NCI-H1930 (cell line): Measurements from ENCODE around the gene BTNL2.
"Not testable (repeated sequence)": the region's sequence is repeated elsewhere in the genome, so short reads cannot be mapped to it uniquely, and the experiment has no call there.

Experiments used
- DNase-seq, 2 experiments: peaks; one replicate each; lab custom pipeline; 2025; lab: John Stamatoyannopoulos, UW

Gene BTNL2, protein sequence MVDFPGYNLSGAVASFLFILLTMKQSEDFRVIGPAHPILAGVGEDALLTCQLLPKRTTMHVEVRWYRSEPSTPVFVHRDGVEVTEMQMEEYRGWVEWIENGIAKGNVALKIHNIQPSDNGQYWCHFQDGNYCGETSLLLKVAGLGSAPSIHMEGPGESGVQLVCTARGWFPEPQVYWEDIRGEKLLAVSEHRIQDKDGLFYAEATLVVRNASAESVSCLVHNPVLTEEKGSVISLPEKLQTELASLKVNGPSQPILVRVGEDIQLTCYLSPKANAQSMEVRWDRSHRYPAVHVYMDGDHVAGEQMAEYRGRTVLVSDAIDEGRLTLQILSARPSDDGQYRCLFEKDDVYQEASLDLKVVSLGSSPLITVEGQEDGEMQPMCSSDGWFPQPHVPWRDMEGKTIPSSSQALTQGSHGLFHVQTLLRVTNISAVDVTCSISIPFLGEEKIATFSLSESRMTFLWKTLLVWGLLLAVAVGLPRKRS

DNA sequence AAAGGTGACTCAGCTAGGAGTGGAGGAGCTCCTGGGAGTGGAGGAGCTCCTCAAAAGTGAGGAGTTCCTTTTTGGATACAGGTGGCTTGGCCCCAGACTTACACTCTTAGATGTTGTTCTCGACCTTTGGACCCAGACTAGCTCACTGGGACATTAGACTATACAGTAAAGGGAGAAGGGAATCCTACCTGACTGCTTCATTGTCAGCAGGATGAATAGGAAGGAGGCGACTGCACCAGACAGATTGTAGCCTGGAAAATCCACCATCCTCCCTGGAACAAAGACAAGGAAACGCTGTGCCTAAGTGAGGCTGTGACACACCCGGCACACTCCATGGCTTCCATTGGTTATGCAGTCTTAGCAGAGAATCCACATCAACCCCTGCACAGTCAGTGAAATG, at the start of gene BTNL2:
BTNL2 (minus strand) TSS at position 325 of the 400 bp plus-strand sequence; CDS start at position 267, 58 bp downstream.
- DNase-seq = no peak

DNA sequence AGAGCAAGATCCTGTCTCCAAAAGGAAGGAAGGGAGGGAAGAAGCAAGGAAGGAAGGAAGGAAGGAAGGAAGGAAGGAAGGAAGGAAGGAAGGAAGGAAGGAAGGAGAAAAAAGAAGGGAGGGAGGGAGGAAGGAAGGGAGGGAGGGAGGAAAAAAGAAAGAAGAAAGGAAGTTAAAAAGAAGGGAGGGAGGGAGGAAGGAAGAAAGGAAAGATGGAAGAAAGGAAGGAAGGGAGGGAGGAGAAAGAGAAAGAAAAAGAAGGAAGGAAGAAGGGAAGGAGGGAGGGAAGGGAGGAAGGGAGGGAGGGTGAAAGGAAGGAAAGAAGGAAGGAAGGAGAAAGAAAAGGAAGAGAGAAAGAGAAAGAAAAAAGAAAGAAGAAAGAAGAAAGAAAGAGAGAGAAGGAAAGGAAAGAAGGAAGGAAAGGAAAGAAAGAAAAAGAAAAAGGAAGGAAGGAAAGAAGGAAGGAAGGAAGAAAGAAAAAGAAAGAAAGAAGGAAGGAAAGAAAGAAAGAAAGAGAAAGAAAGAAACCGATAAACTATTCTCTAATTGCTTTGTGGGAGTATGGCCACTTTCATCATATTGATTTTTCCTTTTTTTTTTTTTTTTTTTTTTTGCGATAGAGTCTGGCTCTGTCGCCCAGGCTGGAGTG, 42.2 kb upstream of the BTNL2 start:
- DNase-seq = no peak

DNA sequence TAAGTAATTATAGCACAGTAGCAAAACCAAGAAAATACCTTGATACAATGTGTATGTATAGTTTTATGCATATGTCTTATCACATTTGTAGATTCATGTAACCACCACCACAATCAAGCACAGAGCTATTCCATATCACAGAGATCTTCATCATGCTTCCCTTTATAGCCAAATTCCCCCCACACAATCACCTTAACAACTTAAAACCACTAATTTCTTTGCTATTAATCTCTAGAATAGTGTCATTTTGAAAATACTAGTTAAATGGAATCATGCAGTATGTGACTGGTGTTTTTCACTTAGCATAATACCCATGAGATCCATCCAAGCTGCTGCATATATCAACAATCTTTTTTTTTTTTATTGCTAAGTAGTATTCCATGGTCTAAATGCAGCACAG, 41.0 kb upstream of the BTNL2 start:
- no peak for DNase-seq

DNA sequence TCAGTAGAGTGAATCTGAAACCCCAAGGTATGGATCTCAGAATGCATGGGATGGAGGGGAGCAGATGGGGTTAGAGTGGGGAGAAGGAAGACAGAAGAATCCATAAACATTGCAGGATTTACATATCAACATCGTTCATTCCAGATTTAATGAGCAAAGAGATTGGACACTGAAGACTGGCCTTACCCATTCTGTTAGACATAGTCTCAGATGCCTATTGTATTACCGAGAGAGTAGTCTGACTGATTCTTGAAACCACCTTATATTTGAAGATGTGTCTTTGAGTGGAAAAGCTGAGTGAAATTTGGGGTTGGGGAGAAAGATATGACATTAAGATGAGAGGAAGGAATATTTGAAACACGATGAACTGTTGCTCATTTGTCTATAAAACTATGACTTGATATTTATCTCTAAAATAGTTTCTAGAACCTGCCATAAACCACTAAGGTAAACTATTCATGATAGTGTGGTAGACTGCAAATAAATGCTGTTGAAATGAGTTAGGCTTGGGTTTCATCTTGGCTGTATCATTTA, 38.4 kb upstream of the BTNL2 start:
- no peak for DNase-seq

DNA sequence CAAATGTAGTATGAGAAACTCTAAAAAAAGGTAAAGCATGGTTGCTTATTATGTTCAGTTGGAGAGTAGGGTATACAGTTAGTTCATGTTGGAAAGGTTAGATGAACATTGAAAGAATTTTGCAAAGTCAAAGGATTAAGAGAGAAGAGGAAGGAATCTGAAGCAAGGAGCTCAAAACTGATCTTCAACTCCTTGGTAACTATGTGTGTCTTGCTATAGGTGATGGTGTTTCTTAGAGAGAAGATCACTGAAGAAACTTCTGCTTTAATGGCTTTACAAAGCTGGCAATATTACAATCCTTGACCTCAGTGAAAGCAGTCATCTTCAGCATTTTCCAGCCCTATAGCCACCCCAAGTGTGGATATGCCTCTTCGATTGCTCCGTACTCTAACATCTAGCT, 37.5 kb upstream of the BTNL2 start:
- no peak for DNase-seq

DNA sequence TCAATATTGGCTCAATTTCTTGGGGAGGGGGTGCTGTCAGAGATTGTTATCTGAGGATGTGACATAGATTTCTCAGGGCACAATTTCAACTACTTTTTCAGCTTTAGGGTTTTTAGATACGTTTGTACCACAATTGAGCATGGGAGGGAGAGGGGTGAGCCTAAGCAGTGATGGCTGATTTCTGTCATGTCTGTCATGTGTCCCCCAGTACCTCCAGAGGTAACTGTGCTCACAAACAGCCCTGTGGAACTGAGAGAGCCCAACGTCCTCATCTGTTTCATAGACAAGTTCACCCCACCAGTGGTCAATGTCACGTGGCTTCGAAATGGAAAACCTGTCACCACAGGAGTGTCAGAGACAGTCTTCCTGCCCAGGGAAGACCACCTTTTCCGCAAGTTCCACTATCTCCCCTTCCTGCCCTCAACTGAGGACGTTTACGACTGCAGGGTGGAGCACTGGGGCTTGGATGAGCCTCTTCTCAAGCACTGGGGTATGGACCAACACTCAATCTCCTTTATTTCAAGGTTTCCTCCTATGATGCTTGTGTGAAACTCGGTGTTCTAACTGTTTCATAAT, 36.1 kb upstream of the BTNL2 start:
- no peak for DNase-seq

DNA sequence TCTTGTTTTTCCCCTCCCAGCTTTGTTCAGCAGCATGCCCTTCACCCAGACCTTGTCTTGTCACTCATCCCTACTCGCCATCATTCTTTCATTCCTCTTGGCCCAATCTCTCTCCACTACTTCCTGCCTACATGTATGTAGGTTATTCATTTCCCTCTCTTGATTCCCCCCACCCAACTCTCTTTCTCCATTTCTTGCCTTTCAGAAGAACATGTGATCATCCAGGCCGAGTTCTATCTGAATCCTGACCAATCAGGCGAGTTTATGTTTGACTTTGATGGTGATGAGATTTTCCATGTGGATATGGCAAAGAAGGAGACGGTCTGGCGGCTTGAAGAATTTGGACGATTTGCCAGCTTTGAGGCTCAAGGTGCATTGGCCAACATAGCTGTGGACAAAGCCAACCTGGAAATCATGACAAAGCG, 35.3 kb upstream of the BTNL2 start:
- DNase-seq = no peak

DNA sequence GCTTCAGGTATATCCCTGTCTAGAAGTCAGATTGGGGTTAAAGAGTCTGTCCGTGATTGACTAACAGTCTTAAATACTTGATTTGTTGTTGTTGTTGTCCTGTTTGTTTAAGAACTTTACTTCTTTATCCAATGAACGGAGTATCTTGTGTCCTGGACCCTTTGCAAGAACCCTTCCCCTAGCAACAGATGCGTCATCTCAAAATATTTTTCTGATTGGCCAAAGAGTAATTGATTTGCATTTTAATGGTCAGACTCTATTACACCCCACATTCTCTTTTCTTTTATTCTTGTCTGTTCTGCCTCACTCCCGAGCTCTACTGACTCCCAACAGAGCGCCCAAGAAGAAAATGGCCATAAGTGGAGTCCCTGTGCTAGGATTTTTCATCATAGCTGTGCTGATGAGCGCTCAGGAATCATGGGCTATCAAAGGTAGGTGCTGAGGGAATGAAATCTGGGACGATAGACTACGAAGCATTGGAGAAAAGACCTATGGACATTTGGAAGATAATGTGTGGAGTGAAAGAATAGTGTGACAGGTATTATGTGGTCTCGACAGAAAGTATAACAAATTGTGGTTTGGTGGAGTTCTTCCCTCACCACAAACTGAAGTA, 32.7 kb upstream of the BTNL2 start, which contains the start of gene HLA-DRA:
HLA-DRA (plus strand) TSS at position 286 of the 613 bp plus-strand sequence; CDS start at position 350, 64 bp downstream.
- DNase-seq = peak in 1 of 2 experiments; percentile 51

DNA sequence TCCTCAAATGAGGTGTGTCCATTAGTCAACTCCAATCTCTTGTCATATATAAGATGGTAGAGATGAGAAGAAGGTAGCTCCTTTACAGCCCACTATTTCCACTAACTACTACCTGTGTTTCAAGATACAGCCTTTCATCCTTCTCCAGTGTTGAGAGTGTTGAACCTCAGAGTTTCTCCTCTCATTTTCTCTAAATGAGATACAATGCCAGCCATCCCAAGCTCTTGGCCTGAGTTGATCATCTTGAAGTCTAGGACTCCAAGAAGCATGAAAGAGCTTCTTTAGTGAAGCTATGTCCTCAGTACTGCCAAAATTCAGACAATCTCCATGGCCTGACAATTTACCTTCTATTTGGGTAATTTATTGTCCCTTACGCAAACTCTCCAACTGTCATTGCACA, 32.2 kb upstream of the BTNL2 start:
- no peak for DNase-seq

DNA sequence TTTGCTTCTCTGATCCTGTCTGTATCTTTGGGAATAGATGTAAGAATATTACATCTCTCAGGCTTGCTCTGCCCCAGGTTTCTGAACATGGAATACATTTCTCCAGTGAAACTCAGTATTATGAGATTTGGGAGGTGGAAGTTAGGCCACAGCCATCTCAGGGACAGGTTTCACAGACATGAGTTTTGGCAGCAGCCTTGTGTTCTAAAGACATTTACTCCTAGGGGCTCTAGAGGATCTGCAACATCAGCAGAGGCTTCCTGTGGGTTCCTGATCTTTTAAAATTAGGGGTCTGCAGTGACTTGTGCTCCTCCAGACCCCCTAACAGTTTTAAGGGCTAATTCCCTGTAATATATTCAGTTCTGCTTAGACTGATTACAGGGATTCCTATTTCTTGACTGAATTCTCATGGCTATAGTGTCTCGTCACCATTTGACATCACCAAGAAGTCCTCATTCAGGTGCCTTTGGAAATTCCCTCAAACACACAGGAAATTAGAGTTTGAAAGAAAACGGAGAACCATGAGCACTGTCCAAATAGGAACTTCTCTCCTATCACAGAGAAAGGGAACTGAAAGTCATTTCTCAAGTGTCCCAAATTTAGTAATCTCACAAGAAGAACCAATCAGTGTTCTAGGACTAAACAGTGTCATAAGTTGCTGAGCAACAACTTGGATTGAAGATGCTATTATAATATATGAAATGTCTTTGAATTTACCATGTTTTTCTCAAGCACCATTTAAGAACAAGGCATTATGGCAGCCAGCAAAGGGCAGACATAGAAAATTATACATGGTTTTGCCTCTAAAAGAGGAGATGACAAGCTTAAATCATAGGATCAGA, 30.2 kb upstream of the BTNL2 start:
- DNase-seq = no peak

DNA sequence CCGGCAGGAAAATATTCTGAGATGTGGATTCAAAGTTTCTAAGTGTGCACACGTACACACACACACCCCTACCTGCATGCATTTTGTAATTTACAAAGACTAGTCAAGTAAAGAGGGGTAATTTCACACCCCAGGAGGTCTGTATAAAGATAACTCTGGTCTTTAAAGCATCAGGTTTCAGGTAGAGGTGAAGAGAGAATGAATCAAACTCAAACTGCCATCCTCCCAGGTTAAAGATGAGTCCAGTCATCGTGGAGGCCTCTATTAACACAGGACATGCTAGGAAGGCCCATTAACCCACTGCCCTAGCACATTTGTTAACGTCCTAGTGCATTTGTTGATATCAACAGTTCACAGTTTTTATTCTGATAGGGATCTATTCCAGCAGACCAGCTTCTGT, 29.2 kb upstream of the BTNL2 start:
- no peak for DNase-seq

DNA sequence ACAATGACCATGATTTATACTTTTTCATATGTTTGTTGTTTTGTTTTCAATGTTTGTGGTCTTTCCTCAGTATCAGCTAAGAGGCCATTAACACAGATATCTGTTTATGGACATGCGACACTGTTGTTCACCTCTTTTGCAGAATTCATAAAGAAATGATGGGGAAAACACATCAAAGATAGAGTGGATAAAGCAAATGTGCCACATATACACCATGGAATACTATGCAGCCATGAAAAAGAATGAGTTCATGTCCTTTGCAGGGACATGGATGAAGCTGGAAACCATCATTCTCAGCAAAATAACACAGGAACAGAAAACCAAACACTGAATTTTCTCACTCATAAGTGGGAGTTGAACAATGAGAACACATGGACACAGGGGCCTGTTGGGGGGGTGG, 27.0 kb upstream of the BTNL2 start:
- DNase-seq = not testable (repeated sequence)

DNA sequence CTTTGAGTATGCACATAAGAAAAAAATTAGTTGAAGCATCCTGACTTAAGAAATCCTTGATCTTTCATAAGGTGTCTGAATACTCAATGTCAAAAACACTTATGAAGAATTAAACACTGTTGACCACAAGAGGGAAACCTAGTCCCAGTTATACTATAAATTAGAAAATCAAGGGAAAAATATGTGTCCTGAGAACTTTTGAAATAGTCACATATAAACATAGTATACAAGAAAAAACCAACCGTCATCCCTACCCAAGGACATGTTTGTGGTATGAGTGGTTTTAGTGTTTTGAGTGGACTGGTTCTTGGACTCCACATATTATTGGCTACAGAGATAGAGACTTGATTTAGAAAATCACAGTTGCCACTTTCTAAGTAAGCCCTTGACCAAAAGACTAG, 25.1 kb upstream of the BTNL2 start:
- DNase-seq = peak in 1 of 2 experiments; percentile 22

DNA sequence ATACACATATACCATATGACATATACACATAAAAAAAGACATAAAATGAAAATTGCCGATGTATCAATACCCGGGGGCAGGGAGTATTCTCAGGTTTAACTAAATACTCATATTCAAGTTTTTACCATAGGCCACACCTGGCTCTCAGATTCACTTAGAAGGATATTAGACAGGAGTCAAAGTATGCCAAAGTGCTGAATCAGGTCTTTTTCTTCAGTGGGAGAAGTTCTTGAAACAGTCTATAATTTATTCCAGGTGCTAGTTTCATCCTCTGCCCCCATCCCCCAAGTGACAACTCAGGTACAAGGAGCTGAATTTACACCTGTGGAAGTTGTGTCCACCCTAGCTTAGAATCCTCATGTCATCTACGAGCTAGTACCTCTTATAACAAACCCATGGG, 24.2 kb upstream of the BTNL2 start:
- no peak for DNase-seq

DNA sequence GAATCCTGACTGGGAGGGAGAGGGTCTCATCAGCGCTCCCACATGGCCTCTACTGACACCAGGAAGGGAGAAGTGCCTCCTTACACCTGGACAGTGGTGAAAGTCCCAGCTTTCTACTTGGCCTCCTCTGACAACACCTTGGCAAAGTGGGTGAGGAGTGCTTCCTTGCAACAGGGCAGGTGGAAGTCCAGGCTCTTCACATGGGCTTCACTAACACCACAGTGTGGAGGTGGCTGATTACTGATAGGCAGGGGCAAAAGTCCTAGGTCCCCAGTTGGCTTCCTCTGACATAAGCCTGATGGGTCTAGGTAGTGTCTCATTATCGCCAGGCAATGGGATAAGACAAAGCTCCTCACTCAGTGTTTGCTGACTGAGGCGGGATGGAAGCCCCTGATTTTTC, 23.2 kb upstream of the BTNL2 start:
- DNase-seq = no peak

DNA sequence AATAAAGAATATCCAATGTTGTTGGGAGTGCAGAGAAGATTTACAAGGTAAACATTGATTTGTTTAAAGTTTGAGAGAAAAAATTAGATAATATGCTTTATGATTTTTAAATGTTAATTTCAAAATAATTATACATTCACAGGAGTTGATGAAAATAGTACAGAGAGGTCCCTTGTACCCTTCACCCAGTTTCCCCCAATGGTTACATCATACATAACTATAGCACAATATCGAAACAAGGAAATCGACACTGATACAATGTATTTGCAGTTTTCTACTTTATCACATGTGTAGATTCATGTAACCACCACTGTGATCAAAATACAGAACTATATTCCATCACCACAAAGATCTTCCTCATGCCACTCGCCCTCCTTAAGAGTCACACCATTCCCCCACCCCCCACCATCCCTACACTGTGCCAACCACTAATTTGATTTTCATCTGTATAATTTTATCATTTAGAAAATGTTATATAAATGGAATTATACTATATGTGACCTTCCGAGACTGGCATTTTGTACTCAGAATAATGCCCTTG, 21.0 kb upstream of the BTNL2 start:
- no peak for DNase-seq

DNA sequence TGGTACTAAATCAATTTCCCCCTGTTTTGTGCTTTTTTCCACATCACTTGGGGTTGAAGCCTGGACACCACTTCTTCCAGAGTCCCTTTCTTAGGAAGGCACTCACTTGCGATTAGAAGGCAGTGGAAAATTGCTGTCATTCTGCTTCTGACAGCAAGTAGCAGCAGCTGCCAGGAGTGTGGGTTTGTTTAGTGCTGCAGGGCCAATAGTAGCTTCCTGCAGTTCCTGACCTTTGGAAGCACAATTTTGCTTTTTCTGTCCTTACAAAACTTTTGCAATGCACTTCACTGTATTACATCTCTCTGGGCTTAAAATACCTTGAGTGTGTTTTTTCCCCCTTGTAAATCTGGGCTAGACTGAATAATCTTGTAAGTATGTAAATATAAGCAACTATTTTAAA, 20.2 kb upstream of the BTNL2 start:
- no peak for DNase-seq

DNA sequence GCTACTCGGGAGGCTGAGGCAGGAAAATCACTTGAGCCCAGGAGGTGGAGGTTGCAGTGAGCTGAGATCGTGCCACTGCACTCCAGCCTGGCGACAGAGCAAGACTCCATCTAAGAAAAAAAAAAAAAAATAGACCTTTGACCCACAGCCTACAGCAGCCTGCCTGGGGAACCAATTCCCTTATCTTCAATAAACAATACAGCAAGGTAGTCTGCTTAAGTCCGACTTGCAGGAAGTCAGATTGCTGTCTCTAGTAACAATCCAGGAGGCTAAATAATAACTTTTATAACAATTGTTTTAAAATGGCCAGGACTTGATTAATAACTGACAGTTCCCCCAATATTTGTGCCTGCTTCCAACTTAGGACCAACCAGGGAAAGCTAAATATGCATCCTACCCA, 19.4 kb upstream of the BTNL2 start:
- no peak for DNase-seq

DNA sequence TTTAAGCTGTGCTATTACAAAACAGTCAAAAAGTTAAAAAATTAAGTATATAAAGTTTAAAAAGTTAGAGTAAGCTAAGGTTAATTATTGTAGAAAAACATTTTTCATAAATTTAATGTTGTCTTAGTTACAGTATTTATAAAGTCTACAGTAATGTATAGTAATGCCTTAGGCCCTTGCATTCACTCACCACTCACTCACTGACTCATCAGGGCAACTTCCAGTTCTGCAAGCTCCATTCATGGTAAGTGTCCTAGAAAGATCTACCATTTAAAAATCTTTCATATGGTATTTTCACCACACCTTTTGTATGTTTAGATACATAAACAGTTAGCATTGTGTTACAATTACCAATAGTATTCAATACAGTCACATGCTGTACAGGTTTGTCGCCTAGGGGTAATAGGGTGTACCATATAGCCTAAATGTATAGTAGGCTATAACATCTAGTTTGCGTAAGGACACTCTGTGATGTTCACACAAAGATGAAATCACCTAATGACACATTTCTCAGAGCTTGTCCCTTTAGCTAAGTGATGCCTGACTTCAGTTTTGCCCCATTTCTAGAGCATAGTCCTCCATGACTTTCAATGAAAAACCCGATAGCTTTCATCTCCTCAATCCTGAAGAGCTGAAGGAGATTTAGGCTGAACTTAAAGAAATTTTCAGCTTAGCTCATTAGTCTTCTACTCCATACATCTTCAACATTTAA, 17.8 kb upstream of the BTNL2 start:
- DNase-seq = no peak

DNA sequence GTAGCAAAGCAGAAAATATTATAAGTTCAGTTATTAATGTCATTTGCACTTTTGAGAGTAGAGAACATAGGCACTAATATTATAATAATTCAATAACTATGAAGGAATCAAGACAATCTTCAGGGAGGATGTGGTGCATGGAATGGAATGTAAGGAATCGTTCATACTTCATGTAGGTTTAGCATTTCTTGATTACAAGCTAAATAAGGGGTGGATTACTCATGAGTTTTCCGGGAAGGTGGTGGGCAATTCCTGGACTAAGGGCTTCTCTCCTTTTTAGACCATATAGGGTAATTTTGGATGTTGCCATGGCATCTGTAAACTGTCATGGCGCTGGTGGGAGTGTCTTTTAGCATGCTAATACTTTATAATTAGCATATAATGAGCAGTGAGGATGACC, 9.1 kb upstream of the BTNL2 start:
- DNase-seq = no peak
